ENCODE data around the gene FRMD6.
"Not testable (repeated sequence)": the region's sequence is repeated elsewhere in the genome, so short reads cannot be mapped to it uniquely, and the experiment has no call there.

The FRMD6 gene

GRCh38 chr14:51726166-51726899 lies 74.6 kb downstream of the FRMD6 start:
- DNase-seq: peak; percentile 59

DNA sequence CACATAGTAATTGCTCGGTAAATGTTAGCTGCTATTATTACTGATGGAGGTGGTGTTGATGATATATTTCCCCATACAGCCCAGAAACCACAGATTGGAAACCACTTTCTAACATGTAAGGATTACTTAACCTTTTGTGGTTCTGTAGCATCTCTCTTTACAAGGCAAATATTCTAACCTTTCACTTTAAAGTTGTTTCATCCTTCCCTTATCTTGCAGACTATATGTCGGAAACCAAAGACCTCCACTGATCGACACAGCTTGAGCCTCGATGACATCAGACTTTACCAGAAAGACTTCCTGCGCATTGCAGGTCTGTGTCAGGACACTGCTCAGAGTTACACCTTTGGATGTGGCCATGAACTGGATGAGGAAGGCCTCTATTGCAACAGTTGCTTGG lies 75.8 kb downstream of the FRMD6 start:
- DNase-seq: no peak

GRCh38 chr14:51730098-51730497 lies 78.4 kb downstream of the FRMD6 start:
- no peak for DNase-seq

DNA sequence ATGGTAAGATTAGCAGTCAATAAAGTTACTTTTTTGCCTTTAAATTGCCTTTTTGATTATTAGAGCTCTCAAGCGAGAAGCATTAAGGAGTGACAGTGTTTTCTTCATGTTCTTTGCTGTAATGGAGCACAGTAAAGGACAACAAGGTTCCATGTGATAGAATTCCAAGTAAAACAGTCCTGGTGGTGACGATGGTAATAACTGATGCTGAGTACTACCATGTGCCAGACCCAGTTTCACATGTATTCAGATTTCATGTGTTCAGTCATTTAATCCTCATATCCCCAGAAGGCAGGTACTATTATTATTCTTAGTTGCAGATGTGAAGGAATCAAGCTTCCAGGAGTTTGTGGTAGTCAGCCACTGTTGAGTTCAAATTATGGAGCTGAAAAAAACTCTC lies 79.0 kb downstream of the FRMD6 start:
- DNase-seq: no peak

DNA sequence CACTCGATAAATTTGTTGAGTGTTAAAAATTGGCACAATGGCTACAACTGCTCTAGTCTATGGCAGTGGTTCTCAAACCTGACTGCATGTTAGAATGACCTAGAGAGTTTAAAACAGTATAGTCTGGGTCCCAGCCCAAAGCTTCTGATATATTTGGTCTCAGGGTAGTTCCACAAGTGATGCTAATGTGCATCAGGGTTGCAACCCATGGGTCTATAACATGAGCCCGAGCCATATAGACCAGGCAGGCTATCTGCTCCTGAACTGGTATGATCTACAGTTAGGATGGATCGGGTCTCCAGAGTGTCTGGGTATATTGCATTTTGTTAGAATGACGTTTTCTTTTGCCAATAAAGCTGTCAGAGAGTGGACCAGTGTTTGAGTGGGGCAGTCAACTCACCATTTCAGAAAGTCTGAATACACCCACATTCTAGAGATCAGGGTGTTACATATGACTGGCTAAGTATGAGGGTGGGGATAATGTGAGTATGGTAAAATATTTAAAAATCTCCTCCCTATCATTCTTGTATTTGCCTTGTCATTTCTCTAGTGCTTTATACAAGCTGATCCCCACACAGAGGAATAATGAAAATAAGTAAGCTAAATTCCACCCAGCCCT lies 80.9 kb downstream of the FRMD6 start:
- peak; percentile 39 for DNase-seq

DNA sequence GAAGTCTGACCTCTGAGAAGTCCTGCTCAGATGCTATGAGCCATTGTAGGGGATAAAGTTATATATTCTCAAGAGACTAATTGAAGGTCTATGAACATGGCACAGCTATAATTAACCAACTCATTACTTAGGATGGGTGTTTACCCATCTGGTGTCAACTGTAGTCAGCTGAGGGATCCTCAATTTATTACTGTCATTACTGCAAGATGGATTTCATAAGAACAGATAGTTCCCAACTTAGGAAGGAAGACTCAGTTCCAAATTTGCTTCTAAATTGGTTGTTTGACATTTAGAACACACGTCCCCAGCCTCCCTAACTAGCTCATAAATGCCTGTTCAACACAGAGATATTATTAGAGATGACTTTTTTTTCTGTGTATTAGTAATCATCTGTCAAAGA lies 81.4 kb downstream of the FRMD6 start:
- DNase-seq: peak; percentile 24

- DNase-seq: no peak
Observed at GRCh38 chr14:51735851-51736250, 84.1 kb downstream of the FRMD6 start.

DNA sequence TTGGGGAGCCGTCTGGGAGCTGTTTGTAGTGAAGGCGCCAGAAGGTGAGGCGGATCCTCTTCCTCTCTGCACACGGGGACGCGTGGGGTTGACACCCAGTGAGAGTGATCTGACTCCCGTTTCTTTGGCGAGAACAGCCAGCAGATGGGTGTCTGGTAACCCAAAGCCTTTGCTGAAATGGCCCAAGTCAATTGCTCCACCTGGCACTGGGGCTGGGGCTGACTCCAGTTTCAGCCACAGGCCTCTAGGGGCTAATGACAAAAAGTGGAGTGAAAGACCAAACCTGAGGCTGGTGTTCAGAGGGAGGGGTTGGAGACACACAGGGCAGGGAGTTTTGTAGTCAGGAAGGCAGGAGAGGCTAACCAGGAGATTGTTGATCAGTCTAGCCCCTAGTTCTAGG lies 87.0 kb downstream of the FRMD6 start:
- DNase-seq: no peak

GRCh38 chr14:51743588-51744000 lies 91.9 kb downstream of the FRMD6 start:
- no peak for DNase-seq

- DNase-seq: no peak
Observed at GRCh38 chr14:51744372-51745130, 92.8 kb downstream of the FRMD6 start.

GRCh38 chr14:51746823-51747222 lies 95.1 kb downstream of the FRMD6 start:
- not testable (repeated sequence) for DNase-seq

- DNase-seq: no peak
Observed at GRCh38 chr14:51750542-51750941, 98.8 kb downstream of the FRMD6 start.

- DNase-seq: not testable (repeated sequence)
Observed at GRCh38 chr14:51751611-51752345, 100.1 kb downstream of the FRMD6 start.

GRCh38 chr14:51757756-51758155 lies 106.0 kb downstream of the FRMD6 start:
- not testable (repeated sequence) for DNase-seq

DNA sequence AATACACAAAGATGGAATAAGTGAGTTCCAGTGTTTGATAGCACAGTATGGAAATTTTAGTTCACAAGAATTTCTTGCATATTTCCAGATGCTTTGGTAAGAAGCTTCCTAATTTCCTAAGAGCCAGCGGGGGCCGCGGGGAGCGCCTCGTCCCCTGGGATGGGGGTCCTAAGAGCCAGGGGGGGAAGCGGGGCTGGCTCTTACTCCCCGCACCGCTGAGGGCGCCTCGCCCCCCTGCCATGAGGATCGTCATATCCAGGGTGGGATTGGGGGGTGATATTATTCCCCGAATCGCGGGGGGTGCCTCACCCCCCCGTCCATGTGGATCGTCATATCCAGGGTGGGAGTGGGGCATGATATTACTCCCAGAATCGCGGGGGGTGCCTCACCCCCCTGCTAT lies 108.2 kb downstream of the FRMD6 start:
- DNase-seq: no peak

GRCh38 chr14:51765726-51766125 lies 114.0 kb downstream of the FRMD6 start:
- DNase-seq: peak; percentile 14

DNA sequence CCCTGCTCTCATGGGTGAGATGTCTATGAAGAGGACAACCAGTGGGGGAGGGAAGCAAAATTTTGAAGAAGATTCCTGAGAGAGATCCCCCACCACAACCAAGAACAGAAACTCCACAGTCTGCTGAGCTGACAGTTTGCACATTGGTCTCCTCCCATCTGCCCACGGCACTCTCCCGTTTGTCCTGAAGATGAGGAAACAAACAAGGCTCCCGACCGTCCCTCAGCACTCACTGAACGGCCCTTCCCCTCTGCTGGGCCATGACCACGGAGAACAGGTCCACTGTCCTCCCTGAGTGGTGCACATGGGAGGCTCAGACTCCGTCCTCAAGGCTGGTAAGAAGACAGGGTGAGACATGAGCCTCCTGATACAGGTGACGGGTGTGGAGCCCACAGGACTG lies 114.9 kb downstream of the FRMD6 start:
- not testable (repeated sequence) for DNase-seq

DNA sequence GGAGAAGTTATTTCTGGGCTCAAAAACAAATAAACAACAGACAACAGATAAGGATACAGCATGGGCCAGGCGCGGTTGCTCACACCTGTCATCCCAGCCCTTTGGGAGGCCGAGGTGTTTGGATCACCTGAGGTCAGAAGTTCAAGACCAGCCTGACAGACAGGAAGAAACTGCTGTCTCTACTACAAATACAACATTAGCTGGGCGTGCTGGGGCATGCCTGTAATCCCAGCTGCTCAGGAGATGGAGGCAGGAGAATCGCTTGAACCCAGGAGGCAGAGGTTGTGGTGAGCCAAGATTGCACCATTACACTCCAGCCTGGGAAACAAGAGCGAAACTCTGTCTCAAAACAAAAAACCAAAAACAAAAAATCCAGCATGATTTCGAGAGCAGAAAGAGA lies 117.6 kb downstream of the FRMD6 start:
- not testable (repeated sequence) for DNase-seq

DNA sequence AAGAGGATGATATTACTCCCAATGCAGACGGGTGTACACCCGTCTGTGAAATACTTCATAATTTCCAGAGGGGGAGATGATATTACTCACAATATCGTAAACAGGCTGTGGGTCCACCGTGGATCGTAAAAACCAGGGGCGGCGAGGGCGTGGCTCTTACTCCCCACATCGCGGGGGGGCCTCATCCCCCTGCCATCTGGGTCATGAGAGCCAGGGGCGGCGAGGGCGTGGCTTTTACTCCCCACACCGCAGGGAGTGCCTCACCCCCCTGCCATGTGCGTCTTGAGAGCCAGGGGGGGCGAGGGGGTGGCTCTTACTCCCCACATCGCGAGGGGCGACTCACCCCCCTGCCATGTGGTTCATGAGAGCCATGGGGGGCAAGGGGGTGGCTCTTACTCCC lies 122.5 kb downstream of the FRMD6 start:
- no peak for DNase-seq

DNA sequence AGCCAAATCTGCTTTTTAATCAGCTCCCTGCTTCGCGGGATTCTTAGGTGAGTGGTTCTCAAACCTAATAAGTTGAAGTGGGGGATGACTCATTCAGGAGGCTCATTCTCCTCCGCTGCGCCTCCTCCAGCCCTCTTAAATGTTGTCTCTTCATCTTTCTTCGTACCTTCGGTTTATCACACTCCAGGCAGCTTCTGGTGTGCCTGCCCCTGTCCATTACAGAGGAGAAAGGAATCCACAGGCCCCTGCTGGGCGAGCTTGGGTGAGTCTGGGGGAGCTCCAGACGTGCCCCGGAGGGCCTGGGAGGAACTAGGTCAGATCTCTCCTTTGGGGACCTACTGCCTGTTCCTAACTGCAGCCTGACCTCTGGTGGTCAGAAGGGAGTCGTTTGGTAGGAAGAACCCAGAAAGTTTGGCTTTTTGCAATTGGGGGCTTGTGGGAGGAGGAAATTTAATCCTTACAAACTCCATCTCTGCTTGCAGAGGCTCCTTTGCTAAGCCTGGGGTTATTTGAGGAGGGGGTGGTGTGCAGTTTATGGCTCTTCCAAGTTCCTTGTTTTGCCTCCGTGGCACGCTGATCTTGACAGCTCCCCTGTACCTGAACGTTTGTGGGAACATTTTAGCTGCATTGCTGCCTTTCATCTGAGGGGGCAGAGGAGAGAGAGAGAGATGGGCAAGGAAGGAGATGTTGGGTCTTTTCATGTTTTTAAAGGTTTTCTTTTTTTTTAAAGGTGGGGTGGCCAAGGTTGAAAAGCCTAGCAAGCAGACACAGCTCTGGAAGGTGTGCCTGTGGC lies 124.6 kb downstream of the FRMD6 start:
- DNase-seq: peak; percentile 65

- peak; percentile 63 for DNase-seq
Observed at GRCh38 chr14:51780006-51780692, 128.4 kb downstream of the FRMD6 start.

Measured in fibroblast of skin of right quadriceps (primary cell).